HG02852 (cell line): ENCODE data around the gene PIGP.
"Not testable (repeated sequence)": the region's sequence is repeated elsewhere in the genome, so short reads cannot be mapped to it uniquely, and the experiment has no call there.

ENCODE experiments used
- ATAC-seq: cut with Tn5 transposase; IDR thresholded peaks from one replicate; pipeline ENCODE4 v1.9.1; 2021; ENCODE audit warnings: mild to moderate bottlenecking, moderate library complexity; ENCODE audit not compliant: unreplicated experiment

Gene PIGP

DNA sequence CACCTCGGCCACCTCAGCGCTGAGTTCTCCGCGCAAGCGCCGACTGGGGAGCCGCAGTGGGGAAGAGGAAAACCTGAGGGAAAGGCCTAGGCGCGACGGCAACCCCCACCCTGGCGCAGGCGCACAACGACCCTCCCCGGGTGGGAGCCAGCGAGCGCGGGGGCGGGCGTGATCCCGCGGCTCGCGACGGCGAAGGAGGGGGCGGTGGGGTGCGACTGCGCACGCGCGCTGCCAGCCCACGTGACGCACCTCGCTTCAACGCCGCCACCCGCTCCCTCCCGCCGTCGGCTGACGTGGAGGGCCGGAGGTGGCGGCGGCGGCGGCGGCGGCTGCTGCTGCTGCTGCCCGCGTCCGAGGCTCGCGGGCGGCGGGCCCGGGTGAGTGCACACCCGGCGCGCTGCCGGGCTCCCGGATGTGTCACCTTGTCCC is at the start of gene PIGP, which contains the start of gene TTC3:
TSS of gene PIGP (minus strand) at position 84 of the 429 bp plus-strand sequence. CDS start 556 bp downstream, outside the sequence.
TSS of gene TTC3 (plus strand) at position 267 of the 429 bp plus-strand sequence. CDS start 14,004 bp downstream, outside the sequence.
- ATAC-seq: peak; percentile 60

DNA sequence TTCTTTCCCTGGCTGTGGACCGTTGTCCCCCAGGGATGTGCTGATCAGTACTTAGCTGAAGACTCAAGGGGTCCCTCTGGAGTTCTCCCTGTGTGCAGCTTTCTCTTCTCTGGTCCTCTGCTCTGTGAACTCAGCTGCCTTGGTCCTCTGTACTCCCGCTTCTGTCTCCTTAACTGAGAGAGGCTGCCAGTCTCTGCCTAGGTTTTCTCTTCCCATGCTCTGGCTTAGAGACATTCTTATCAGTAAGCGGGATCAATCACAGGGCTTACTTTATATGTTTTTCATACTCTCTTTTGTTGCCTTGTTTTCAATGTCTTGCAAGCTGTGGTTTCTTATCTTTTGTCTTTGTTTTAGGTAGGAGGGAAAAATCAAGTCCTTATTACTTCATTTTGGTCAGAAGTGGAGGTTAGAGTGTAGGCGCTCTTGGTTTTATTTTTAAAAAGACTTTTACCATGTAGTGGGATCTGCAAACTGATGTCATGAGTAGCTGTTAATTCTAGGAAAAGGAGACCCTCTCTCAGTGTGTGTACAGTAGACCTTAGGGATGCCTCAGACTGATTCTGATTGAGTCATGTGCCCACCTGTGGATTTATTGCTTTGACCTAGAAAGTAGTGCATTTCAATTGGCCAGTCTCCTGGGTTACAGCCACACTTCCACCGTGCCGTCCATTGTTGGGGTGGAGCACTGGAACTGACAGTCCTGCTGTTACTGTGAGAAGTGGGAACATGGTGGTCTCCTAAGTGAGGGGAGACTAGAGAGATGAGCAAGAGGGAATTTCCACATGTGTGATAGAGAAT is 46.7 kb upstream of the PIGP start:
- ATAC-seq: no peak

DNA sequence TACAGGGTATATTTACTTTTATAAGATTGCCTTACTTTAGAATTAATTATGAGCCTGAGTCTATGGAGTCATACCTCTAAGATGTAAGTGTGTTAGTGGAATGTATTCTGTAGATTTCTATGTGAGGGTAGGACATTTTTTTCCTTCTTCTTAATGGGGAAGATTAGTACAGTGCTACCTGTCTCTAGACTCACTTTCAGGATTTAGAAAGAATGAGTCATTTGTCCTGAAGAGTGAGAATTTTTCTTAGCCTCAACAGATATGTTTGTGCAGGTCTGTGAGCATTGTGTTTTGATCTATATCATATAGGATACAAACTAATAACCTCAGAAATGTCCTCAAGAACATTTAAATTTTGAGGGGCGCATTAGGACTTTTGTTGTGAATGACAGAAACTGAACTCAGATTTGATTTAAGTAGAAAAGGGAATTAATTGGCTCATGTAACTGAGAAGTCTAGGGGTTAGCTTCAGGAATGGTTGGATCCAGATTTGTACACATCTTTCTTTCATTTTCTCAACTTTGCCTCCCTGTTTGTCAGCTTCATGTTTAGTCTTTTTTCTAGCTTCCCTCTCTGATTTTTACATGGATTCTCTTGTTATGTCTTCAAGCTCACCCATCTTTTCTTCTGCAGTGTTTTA is 45.4 kb upstream of the PIGP start:
- no peak for ATAC-seq

DNA sequence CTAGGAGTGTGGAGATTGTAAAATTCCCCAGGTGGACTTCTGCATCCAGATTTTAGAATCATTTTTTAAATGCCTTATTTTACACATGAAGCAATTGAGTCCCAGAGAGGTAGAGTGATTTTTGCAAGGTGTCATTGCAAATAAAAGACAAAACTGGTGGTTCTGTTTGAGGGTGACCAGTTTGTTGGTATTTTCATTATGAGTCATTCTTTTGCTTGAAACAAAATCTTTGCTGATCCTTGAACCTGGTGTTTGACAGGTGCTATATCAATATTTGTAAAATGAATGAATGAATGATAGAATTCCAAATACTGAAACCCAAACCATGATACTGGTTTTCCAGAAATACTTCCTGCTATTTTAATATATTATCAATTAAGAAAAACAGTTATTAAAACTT is 44.3 kb upstream of the PIGP start:
- no peak for ATAC-seq

DNA sequence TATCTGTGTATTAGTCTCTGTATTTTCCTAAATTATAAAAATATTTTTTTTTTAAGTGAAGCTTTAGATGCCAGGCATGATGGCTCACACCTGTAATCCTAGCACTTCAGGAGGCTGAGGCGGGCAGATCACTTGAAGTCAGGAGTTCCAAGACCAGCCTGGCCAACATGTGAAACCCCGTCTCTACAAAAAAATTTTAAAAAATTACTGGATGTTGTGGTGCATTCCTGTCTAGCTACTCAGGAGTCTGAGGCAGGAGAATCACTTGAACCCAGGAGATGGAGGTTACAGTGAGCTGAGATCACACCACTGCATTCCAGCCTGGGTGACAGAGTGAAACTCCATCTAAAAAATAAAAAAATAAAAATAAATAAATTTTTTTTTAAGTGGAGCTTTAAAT is 43.6 kb upstream of the PIGP start:
- ATAC-seq: not testable (repeated sequence)

DNA sequence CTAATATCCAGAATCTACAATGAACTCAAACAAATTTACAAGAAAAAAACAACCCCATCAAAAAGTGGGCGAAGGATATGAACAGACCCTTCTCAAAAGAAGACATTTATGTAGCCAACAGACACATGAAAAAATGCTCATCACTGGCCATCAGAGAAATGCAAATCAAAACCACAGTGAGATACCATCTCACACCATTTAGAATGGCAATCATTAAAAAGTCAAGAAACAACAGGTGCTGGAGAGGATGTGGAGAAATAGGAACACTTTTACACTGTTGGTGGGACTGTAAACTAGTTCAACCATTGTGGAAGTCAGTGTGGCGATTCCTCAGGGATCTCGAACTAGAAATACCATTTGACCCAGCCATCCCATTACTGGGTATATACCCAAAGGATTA is 41.4 kb upstream of the PIGP start:
- ATAC-seq: not testable (repeated sequence)

DNA sequence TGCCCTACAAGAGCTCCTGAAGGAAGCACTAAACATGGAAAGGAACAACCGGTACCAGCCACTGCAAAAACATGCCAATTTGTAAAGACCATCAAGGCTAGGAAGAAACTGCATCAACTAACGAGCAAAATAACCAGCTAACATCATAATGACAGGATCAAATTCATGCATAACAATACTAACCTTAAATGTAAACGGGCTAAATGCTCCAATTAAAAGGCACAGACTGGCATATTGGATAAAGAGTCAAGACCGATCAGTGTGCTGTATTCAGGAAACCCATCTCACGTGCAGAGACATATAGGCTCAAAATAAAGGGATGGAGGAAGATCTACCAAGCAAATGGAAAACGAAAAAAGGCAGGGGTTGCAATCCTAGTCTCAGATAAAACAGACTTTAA is 38.2 kb upstream of the PIGP start:
- ATAC-seq: not testable (repeated sequence)

DNA sequence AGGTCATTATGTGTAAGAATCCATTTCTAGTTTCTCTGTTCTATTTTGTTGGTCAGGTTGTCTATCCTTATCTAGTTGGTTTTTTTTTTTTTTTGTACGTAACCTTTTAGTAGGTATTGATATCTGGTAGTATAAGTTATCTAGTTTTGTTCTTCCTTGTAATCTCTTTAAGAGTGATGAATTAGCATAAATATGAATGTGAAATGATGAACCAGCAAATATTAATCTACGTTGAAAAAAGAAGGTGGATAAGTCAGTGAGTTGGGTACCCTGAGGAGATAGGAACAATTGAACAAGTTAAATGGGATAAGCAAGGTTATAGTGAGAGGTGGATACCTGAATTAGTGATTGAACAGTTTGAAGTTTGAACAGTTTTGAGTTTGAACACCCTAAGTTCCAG is 34.1 kb upstream of the PIGP start:
- ATAC-seq: no peak

DNA sequence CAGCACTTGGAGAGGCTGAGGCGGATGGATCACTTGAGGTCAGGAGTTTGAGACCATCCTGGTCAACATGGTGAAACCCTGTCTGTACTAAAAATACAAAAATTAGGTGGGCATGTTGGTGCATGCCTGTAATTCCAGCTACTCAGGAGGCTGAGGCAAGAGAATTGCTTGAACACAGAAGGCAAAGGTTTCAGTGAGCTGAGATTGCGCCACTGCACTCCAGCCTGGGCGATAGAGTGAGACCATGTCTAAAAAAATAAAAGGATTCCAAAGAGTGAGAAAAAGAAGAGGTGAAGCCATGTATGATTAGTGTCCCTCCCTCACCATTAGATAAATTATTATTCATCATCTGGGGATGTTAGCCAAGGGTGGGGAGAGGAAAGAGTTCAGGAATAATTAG is 29.9 kb upstream of the PIGP start:
- ATAC-seq: not testable (repeated sequence)

DNA sequence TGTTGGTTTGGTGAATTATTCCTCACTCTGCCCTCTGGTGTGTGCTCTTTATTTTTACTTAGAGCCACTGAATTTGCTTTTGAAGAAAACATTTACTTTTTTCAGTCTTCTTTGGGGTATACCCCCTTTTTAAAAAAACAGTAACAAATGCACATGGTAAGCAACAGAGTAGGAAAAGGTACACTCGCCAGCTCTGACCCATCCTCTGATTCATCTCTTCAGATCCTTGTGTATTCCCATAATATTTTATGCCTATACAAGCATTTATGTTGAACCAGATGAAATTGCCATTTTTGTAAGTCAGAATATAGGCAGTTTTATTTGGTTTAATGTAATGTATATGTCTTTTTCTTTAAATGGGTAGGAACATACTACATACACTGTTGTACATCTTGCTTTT is 28.5 kb upstream of the PIGP start:
- no peak for ATAC-seq

DNA sequence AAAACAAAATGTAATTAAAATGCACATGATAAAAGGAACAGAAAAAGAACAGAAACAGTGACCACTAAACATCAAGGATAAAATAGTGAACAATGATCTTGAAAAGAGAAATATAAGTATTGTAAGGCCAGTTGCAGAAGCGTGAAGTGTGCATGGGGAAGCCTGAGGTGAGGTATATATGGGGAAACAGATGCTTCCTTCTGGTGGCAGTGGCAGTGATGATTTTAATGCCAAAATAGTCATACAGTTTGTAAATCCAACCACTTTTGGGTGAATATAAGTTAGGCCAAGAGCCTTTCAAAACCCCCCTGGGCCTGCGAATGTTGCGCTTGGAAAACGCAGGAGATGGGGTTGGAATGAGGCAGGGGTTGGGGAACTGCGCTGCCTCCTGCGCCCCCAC is 27.4 kb upstream of the PIGP start:
- no peak for ATAC-seq

DNA sequence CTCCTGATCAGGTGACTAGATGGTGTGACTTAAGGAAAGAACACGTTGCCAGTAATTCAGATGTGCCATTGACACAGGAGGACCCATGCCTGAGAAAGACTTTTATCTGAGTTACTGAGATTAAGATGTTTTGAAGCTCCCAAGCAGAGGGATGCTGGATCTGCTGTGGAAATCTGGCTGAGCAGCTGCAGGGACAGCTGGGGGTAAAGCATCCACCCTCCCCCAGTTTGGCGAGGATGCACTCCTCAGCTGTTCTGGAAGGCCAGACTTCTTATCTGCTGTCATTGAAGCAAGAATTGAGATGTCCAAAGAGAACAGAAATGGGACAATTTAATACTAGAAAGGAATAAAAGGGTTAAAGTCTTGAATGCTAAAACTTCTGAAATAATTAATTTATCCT is 25.9 kb upstream of the PIGP start:
- ATAC-seq: no peak

DNA sequence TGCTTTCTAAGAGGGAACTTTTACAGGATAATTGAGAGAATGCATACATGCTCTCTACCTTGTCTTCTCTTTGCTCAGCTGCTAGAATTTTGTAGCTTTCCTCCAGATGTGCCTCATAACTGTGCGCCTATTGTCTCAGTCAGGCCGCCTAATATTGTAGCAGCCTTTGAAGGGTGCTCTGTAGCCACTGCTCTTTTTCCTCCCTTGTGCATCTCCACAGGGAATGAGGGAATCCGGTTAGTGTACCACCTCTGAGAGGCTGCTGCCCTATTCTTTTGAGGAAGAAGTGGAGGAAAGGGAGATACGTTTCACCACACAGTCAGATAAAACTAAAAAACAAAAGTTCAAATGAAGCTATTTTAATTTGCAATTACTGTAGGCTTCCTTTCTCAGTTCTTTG is 22.9 kb upstream of the PIGP start:
- ATAC-seq: no peak

DNA sequence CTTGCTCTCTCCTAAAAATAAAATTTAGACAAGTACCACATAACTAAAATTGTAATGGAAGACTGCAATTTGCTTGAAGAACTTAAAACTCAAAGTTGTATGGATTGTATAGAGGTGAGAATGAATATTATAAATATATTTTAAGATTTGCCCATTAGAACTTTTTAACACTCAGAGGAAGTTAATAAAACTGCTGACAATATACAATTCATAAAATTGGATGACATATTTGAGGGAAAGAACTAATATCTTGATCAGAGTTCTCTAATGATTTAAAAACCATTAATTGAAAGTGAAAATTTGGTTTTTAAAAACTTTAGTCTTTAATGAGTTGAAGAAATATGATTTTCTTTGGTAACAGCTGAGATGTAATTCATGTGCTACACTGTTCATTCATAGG is 21.1 kb upstream of the PIGP start:
- ATAC-seq: no peak

DNA sequence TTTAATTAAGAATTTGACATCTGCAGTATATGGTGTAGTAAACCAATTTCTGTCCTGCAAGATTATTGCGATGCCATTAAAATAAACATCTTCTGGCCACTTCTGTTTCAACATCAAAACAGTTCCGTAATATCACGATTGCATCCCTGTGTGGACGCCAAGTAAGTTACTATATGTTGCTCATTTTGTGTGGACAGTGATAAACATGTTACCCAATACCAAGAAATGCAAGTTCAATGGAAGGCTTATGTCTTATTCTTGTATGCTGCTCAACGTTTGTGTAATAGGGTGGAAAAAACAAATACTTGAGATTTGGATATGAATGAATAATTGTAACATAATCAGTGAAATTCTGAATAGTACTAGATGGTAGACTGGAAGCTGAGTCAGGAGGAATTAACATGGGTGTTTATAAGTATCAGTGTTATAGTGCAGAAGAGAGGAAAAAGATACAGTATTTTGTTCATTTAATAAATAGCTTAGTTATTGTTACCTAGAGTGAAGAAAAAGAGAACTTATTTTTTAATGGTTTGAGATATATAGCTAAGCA is 15.4 kb upstream of the PIGP start:
- ATAC-seq: no peak

DNA sequence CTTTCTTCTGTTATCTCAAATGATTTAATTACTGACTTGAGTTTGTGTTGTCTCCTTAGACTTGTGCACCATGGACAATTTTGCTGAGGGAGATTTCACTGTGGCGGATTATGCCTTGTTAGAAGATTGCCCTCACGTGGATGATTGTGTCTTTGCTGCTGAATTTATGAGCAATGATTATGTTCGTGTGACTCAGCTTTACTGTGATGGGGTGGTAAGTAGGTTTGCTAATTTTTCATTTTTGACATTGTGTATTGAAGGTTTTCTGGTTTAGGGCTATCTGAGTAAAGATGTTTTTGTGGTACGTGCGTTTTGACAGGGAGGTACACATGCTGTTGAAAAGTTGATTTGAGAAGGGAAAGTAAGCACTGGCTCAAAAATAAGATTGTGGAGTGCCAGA is 14.3 kb upstream of the PIGP start:
- no peak for ATAC-seq

DNA sequence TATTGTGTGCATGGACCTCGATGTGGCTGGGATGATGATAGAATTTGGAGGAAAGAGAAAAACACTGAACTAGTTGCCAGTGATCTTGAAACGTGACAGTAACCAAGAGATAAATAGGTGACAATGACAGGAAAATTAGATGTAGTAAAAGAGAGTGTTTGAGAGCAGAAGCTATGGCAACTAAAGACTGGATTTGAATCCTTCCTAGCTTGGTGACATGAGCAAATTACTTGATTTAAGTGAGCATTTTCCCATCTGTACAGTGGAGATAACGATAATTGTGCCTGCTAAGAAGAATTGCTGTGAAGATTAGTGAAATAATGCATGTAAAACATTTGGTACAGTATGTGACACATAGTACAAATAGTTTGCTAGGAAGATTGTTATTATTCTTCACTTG is 12.9 kb upstream of the PIGP start:
- no peak for ATAC-seq

DNA sequence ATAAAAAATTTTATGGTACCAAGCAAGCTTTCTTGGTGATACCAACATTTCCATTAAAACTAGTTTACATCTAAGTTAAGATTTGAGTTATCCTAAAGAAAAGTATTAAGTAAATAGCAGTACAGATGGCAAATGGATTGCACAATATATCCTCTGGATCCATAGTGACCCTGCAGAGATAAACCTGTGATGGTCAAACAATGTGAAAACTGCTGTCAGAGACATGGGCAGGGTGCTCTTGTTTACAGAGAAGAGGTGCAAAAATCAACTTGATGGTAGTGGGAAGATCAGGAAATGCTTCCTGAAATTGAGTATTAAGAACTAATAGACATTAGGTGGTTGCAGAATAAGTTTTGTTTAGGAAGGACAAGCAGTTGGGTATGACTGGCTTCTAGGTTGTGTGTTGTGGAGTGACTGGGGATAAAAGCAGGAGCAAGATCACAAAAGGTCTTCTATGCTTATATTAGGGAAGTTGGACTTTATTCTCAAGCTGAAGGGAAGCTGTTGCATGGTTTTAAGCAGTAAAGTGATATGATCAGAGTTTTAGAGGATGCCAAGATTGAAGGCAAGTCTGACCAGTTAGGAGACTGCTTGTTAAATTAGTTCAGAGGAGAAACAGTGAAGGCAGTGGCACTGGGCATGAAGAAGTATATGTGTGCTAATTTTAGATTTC is 10.1 kb upstream of the PIGP start:
- no peak for ATAC-seq

DNA sequence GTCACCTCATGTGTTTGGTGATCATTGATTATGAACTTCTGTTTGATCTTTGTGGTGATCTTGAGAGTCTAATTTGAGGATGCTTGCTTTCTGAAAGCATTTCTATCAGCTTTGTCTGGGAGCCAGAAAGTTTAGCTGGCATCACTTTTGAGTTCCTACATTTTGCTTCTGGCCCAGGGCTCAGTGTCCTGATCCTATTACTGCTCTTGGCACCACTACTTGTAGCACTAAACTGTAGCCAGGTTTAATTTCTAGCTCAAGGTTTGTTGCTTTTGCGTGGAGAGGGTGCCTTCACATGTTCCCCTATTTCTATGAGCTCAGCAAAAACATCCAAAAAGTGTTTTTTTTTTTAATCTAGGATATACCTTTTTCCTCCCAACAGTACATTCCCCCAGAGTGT is 9.5 kb upstream of the PIGP start:
- no peak for ATAC-seq

DNA sequence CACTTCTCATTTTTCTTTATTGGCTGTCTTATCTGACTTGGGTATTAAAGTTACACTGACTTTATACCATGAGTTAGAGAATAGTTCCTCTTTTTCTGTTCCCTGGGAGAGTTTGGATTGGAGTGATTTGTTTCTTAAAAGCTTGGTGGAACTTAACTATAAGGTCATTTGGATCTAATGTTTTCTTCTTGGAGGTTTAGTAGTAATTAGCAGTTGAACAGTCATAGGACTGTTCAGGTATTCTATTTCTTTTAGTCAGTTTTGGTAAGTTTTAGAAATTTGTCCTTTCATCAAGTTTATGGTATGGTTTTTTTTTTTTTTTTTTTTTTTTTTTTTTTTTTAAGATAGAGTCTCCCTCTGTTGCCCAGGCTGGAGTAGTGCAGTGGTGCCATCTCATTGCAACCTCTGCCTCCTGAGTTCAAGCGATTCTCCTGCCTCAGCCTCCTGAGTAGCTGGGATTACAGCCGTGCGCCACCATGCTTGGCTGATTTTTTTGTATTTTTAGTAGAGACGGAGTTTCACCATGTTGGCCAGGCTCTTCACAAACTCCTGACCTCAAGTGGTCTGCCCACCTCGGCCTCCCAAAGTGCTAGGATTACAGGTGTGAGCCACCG is 6.4 kb upstream of the PIGP start:
- ATAC-seq: no peak

DNA sequence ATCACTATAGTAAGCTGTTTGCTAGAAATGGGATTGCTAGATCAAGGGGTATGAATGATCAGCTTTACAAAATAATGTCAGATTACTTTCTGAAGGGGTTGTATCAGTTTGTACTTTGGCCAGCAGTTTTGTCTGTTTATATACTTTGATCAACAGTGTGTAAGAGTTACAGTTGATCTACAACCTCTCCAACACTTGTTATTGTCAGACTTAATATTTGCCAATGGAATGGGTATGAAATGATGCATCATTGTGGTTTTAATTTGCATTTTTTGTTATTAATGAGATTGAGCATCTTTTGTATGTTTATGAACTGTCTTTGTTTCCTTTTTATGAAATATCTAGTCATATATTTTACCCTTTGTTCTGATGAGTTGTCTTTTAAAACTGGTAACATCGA is 4.5 kb upstream of the PIGP start:
- no peak for ATAC-seq
